Osteoblast (primary cell): Measurements from ENCODE around the gene NGEF. TPM values are rescaled to one million over a fixed set of nuclear protein-coding genes. Genes with fewer than 3 reads are reported as not detected.

Source experiments
- DNase-seq: peaks from one replicate; pipeline ENCODE4 v3.0.0; 2011; ENCODE audit warnings: low spot score, mixed read lengths; ENCODE audit not compliant: insufficient read length; ENCODE audit errors: missing footprints
- H2AFZ ChIP-seq: 2 replicates; pipeline ENCODE4 v1.6.0; 2011; ENCODE audit warnings: mild to moderate bottlenecking, low read length
- H3K27ac ChIP-seq: 2 replicates; pipeline ENCODE4 v1.5.1; 2011; ENCODE audit warnings: mild to moderate bottlenecking, low read depth, low read length, moderate library complexity
- H3K27me3 ChIP-seq: 2 replicates; pipeline ENCODE4 v1.6.0; 2012; ENCODE audit warnings: mild to moderate bottlenecking, control low read depth, inconsistent platforms, low read length, moderate library complexity; ENCODE audit not compliant: insufficient read depth
- H3K36me3 ChIP-seq: 2 replicates; pipeline ENCODE4 v1.5.1; 2011; ENCODE audit warnings: mild to moderate bottlenecking, low read length, control low read depth, moderate library complexity; ENCODE audit not compliant: insufficient read depth
- H3K4me1 ChIP-seq: 2 replicates; pipeline ENCODE4 v1.5.1; 2011; ENCODE audit warnings: mild to moderate bottlenecking, low read length, control low read depth, moderate library complexity; ENCODE audit not compliant: insufficient read depth
- H3K4me2 ChIP-seq: 2 replicates; pipeline ENCODE4 v1.6.0; 2011; ENCODE audit warnings: mild to moderate bottlenecking, low read length; ENCODE audit not compliant: insufficient read depth
- H3K4me3 ChIP-seq: fragments of 200-600 bp; sonication (generic); 3 replicates; pipeline ENCODE4 v1.5.1; 2012; ENCODE audit warnings: mild to moderate bottlenecking, low read length, inconsistent platforms; ENCODE audit not compliant: insufficient read depth
- H3K79me2 ChIP-seq: 2 replicates; pipeline ENCODE4 v1.6.0; 2012; ENCODE audit warnings: mild to moderate bottlenecking, low read length, control low read depth, inconsistent platforms; ENCODE audit not compliant: insufficient read depth
- H3K9me3 ChIP-seq: 2 replicates; pipeline ENCODE4 v1.5.1; 2011; ENCODE audit warnings: low read depth, low read length, control low read depth
- H4K20me1 ChIP-seq: 2 replicates; pipeline ENCODE4 v1.6.0; 2012; ENCODE audit warnings: mild to moderate bottlenecking, low read length, control low read depth; ENCODE audit not compliant: insufficient read depth
- total RNA-seq: library from RNA; depleted of rRNA; stranded (reverse); fragments of >200 nt; gene quantifications from 2 replicates; pipeline ENCODE4 v1.2.3, GENCODE V29; 2012
- TF ChIP-seq, protein P1 (sequence below): IDR thresholded peaks from 2 replicates; pipeline ENCODE4 v1.5.1; 2011; ENCODE audit warnings: mild to moderate bottlenecking, low read depth, low read length, moderate library complexity; ENCODE audit errors: extremely low read depth

The NGEF gene
- total RNA-seq, 1 donor, result not detected

DNA sequence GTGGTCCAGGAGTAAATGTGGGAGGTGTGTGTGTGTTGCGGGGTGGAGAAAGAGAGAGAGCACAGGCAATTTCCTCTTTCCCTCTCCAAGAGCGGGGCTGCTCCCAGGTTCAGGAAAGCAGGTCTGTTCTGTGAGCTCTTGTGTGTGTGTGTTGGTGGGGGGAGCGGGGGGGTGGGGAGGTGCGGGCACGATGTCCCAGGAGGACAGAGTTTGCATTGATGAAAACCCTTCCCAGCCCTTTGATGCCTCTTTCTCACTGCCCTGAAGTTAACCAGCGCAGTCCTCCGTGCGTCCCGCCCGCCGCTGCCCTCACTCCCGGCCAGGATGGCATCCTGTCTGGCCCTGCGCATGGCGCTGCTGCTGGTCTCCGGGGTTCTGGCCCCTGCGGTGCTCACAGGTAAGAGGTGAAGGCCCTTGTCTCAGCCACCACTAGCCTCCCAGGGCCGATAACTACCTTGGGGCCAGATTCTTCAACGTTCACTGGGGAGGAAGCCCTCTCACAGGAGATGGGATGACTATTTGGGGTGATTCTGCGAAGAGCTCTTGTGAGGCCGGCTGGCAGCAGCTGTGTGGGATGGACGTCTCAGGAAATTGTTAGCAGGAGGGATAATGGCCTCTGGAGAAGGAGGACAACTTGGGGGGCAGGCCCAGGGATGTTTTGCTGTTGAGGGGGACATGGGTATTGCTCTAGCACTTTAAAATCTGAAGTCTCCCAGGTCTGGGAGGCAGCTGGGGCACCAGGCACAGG is 142.9 kb downstream of the NGEF start, which contains the start of gene SNORC:
TSS of gene SNORC (plus strand) at position 247 of the 748 bp plus-strand sequence. CDS start at position 325, 78 bp downstream.
- no peaks in the 10 kb centered on the region for H3K9me3 ChIP-seq
- no peaks in the 10 kb centered on the region for H3K4me1 ChIP-seq
- no peak within 1 kb of the TSS for H3K27ac ChIP-seq
- no peaks in the 10 kb centered on the region for H3K36me3 ChIP-seq
- no peaks in the 10 kb centered on the region for H4K20me1 ChIP-seq
- no peak within 1 kb of the TSS for H3K4me3 ChIP-seq
- TF ChIP-seq, protein P1, sequence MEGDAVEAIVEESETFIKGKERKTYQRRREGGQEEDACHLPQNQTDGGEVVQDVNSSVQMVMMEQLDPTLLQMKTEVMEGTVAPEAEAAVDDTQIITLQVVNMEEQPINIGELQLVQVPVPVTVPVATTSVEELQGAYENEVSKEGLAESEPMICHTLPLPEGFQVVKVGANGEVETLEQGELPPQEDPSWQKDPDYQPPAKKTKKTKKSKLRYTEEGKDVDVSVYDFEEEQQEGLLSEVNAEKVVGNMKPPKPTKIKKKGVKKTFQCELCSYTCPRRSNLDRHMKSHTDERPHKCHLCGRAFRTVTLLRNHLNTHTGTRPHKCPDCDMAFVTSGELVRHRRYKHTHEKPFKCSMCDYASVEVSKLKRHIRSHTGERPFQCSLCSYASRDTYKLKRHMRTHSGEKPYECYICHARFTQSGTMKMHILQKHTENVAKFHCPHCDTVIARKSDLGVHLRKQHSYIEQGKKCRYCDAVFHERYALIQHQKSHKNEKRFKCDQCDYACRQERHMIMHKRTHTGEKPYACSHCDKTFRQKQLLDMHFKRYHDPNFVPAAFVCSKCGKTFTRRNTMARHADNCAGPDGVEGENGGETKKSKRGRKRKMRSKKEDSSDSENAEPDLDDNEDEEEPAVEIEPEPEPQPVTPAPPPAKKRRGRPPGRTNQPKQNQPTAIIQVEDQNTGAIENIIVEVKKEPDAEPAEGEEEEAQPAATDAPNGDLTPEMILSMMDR, result no peak
- H3K27me3 ChIP-seq, result no peaks in the 10 kb centered on the region
- H3K4me2 ChIP-seq, result no peak within 1 kb of the TSS
- no peak within 1 kb of the TSS for H2AFZ ChIP-seq
- H3K79me2 ChIP-seq, result no peaks in the 10 kb centered on the region
- peak; percentile 78 for DNase-seq

DNA sequence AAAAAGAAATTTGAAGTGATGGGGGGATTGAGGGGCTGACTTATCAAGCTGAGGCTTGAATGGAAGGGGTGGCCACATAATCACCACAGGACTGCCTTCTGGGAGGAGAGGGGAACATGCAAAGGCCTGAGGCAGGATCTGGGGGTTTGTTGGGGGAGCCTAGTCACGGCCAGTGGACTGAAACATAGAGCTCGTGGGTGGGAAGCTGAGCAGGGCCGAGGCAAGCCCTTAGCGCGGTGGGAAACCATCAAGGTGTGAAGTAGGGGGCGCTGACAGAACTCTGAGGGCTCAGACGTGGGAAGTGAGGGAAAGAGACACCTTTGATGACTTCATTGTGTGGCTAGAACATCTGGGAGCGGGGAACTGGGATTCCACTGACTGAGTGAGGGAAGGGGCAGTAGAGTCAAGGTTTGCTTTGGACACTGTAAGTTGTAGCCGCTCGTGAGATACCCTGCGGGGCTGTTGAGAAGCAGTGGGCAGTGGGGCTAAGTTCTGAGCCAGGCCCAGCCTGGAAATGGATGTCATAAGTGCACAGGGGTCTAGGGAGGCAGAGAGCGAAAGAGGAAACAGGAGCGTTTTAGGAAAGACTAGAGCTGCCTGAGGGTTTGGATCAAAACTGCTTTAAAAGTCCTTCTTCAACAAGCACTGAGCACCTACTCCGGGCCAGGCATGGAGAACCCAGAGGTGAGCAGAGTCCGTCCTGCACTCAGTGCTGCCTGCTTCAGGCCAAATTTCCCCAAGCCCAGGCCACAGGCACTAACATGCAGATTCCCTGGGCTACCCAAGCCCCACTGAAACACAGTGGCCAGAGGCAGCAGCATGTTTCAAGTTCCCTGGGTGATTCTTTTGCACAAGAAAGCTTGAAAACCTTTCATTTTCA is 143.7 kb downstream of the NGEF start:
- peak; percentile 76 for DNase-seq
- no peak overlapping the region for H2AFZ ChIP-seq
- H3K4me3 ChIP-seq, result no peak overlapping the region
- no peak overlapping the region for H3K27ac ChIP-seq
- H3K36me3 ChIP-seq, result no peaks in the 10 kb centered on the region
- H3K9me3 ChIP-seq, result no peaks in the 10 kb centered on the region
- no peaks in the 10 kb centered on the region for H3K4me1 ChIP-seq
- no peaks in the 10 kb centered on the region for H3K79me2 ChIP-seq
- H3K4me2 ChIP-seq, result no peak overlapping the region
- H4K20me1 ChIP-seq, result no peaks in the 10 kb centered on the region
- TF ChIP-seq, protein P1, result no peak
- no peaks in the 10 kb centered on the region for H3K27me3 ChIP-seq

DNA sequence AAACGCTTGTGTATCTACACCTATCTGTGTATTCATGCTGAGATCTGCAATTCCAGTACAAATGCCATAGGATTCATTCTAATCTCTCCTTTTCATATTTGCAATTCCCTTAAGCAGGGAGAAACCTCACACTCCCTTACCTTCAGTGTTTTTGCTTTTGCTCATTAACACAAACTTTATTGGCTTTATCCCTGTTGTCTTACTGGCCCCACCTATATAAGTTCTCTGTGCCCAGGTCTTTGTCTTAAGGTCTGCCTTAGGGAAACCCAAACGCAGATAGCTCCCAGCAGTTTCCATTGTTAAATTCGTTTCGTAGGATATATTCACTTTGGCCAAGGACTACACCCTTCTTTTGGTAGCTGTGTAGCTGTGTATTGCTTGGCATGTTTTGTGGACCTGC is 147.0 kb downstream of the NGEF start:
- Histone ChIP-seq H3K27me3 (no peaks in the 10 kb centered on the region), H3K9me3 (no peaks in the 10 kb centered on the region), H4K20me1 (no peaks in the 10 kb centered on the region), H3K4me3 (no peak overlapping the region), H3K4me1 (no peaks in the 10 kb centered on the region), H2AFZ (no peak overlapping the region), H3K27ac (no peak overlapping the region), H3K79me2 (no peaks in the 10 kb centered on the region), H3K36me3 (no peaks in the 10 kb centered on the region), H3K4me2 (no peak overlapping the region)
- DNase-seq, result no peak
- TF ChIP-seq, protein P1, result no peak

DNA sequence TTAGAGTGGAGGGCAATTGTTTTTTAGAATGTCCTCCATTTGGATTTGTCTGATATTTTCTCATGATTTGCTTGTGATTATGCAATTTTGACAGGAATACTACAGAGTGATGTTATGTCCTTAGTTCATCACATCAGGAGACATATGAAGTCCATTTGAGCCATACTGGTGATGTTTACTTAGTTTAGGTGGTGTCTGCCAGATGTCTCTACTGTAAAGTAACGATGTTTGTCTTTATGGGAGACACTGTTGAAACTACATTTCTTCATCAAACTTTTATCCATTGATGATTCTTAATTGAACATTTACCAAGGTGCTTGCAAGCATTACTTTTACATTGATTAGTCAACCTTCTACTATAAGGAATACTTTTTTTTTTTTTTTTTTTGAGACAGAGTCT is 147.9 kb downstream of the NGEF start:
- Histone ChIP-seq H3K4me1 (no peaks in the 10 kb centered on the region), H3K79me2 (no peaks in the 10 kb centered on the region), H3K4me2 (no peak overlapping the region), H2AFZ (no peak overlapping the region), H3K36me3 (peaks cover 7% of the 10 kb centered on the region), H4K20me1 (no peaks in the 10 kb centered on the region), H3K9me3 (no peaks in the 10 kb centered on the region), H3K4me3 (no peak overlapping the region), H3K27ac (no peak overlapping the region), H3K27me3 (no peaks in the 10 kb centered on the region)
- DNase-seq, result peak; percentile 62
- TF ChIP-seq, protein P1, result no peak
